ENCODE measurements around the gene TACC2.

DNA sequence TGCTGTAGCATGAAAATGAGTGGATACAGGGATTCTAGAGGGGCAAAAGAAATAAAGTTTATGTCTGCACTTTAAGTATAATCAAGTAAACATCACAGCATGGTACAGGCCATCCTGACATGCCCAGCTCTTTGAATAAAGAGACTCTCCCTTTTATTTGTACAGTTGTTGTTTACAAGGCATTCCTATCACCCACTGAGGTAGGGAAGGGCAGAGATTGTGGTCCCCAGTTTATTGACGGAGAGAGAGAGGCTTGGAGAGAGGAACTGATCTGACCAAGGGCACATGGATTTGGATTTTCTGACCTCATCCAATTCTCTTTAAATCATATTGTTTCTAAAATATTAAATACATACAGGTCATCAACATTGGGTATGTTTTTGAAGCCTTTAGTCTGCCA lies 53.9 kb downstream of the TACC2 start:
- TF ChIP-seq CTCF (IDR thresholded peaks at IDR 0.05) (no peak), EP300 (IDR thresholded peaks at IDR 0.05) (no peak), POLR2AphosphoS5 (IDR thresholded peaks at IDR 0.05) (no peak), POLR2A (IDR thresholded peaks at IDR 0.05) (no peak)
